Tibial nerve (tissue), 4 donors: ENCODE results near the gene BRINP2.

Experiments used
- CTCF ChIP-seq, 5 experiments: fragments of 200-600 bp in 3 of 5; fragments of 450-650 bp in 2 of 5; sonication (generic) in 3 of 5; IDR thresholded peaks; one replicate each; pipeline ENCODE4 v1.5.1; 2016 to 2019; ENCODE audit warnings: antibody characterized with exemption in 5 of 5, mild to moderate bottlenecking in 3 of 5, moderate library complexity in 2 of 5
- EP300 ChIP-seq, 2 donors: sonication (generic); formaldehyde crosslinking; IDR thresholded peaks; one replicate each; pipeline ENCODE4 v1.6.1; 2017; ENCODE audit warnings: antibody characterized with exemption in 2 of 2, mild to moderate bottlenecking in 1 of 2
- POLR2A ChIP-seq, 2 donors: fragments of 450-650 bp; IDR thresholded peaks; one replicate each; pipeline ENCODE4 v1.6.1; 2017; ENCODE audit warnings: antibody characterized with exemption in 2 of 2, mild to moderate bottlenecking in 2 of 2, moderate library complexity in 2 of 2

GRCh38 chr1:177287270-177287669, 116.5 kb downstream of the BRINP2 start:
- TF ChIP-seq CTCF (IDR thresholded peaks at IDR 0.05) (no peak), POLR2A (IDR thresholded peaks at IDR 0.05) (no peak), EP300 (IDR thresholded peaks at IDR 0.05) (no peak)
